IgD-negative memory B cell (primary cell): ENCODE results near the gene WDR64. TPM values are rescaled to one million over a fixed set of nuclear protein-coding genes. Genes with fewer than 3 reads are reported as not detected.
A peak's percentile ranks its signal among the peaks of the same experiment; 100 is the strongest.

Experiments
- H3K27ac Mint-ChIP-seq, 3 donors: one replicate each; pipeline ENCODE4 v1.8.0; 2020 to 2022; ENCODE audit warnings: mild to moderate bottlenecking in 3 of 3, mixed read lengths in 3 of 3, moderate library complexity in 1 of 3
- H3K27me3 Mint-ChIP-seq: one replicate; pipeline ENCODE4 v1.8.0; 2021; ENCODE audit warnings: mixed read lengths
- H3K36me3 Mint-ChIP-seq: one replicate; pipeline ENCODE4 v1.8.0; 2020; ENCODE audit warnings: mild to moderate bottlenecking, mixed read lengths
- H3K4me1 Mint-ChIP-seq, 3 donors: one replicate each; pipeline ENCODE4 v1.8.0; 2020 to 2022; ENCODE audit warnings: mixed read lengths in 3 of 3, mild to moderate bottlenecking in 1 of 3
- H3K4me3 Mint-ChIP-seq, 4 donors: one replicate each; pipeline ENCODE4 v1.8.0; 2020 to 2022; ENCODE audit warnings: mild to moderate bottlenecking in 4 of 4, mixed read lengths in 4 of 4, moderate library complexity in 3 of 4
- H3K9me3 Mint-ChIP-seq, 3 donors: one replicate each; pipeline ENCODE4 v1.8.0; 2020 to 2021; ENCODE audit warnings: mixed read lengths in 3 of 3, mild to moderate bottlenecking in 1 of 3
- polyA plus RNA-seq: library from polyadenylated mRNA; unstranded; fragments of 300-500 nt; fragmentation: Illumina TruSeq; gene quantifications from one replicate; pipeline ENCODE4 v1.2.3, GENCODE V29; 2021

The WDR64 gene
- polyA plus RNA-seq, 1 donor from 2014 or later, result 0.90 TPM

DNA sequence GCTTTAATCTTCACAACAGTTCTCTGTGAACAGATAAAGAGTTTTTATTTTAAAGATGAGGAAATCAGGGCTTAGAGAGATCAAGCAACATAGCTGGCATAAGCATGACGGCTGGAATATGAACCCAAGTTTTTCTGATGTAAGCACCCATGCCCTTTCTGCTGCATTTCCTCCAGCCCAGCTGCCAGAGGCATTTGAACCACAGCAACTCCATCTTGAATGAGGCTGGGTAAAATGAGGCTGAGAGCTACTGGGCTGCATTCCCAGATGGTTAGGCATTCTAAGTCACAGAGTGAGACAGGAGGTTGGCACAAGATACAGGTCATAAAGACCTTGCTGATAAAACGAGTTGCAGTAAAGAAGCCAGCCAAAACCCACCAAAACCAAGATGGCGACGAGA lies 90.0 kb downstream of the WDR64 start:
- H3K4me1 Mint-ChIP-seq, result no peaks in the 10 kb centered on the region
- no peak overlapping the region for H3K4me3 Mint-ChIP-seq
- no peaks in the 10 kb centered on the region for H3K9me3 Mint-ChIP-seq
- H3K36me3 Mint-ChIP-seq, result no peaks in the 10 kb centered on the region
- H3K27me3 Mint-ChIP-seq, result peaks cover 3% of the 10 kb centered on the region
- H3K27ac Mint-ChIP-seq, result no peak overlapping the region

DNA sequence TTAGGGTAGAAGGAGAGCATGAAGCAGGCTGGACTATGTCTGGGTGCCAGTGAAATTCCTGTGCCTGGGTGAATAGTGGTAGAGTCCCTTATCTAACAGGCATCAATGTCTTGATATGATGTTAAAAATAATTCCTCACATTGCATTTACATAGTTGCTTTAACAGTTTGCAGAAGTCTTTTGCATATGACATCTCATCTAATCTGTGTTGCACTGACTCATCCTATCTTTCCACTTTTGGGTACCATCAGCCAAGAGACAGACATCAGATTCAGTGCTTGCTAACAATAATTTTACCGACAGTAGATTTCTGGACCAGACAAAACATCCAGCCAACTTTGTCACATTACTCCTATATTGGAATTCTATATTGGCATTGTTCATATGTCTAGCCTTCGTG lies 92.5 kb downstream of the WDR64 start:
- Mint-ChIP-seq H3K36me3 (no peaks in the 10 kb centered on the region), H3K27me3 (no peaks in the 10 kb centered on the region), H3K9me3 (no peaks in the 10 kb centered on the region), H3K27ac (no peak overlapping the region), H3K4me3 (no peak overlapping the region), H3K4me1 (no peaks in the 10 kb centered on the region)

DNA sequence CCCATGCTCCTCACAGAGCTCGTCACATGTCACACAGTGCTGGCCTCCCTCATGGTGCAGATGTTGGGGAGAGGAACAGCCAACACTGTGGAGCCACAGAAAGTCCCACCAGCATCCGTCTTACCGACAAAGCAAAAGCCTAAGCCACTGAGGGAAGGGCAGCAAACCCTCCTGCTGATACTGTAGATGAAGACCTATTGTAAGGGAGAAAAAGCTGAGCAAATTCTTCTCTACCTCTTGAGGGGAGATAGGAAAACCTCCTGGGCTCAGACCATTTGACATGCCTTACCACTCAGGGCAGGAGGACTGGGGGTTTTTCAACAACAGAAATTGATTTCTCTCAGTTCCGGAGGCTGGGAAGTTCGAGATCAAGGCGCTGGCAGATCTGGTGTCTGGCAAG lies 95.9 kb downstream of the WDR64 start:
- Mint-ChIP-seq H3K27ac (no peak overlapping the region), H3K27me3 (no peaks in the 10 kb centered on the region), H3K9me3 (no peaks in the 10 kb centered on the region), H3K36me3 (no peaks in the 10 kb centered on the region), H3K4me1 (no peaks in the 10 kb centered on the region), H3K4me3 (no peak overlapping the region)

DNA sequence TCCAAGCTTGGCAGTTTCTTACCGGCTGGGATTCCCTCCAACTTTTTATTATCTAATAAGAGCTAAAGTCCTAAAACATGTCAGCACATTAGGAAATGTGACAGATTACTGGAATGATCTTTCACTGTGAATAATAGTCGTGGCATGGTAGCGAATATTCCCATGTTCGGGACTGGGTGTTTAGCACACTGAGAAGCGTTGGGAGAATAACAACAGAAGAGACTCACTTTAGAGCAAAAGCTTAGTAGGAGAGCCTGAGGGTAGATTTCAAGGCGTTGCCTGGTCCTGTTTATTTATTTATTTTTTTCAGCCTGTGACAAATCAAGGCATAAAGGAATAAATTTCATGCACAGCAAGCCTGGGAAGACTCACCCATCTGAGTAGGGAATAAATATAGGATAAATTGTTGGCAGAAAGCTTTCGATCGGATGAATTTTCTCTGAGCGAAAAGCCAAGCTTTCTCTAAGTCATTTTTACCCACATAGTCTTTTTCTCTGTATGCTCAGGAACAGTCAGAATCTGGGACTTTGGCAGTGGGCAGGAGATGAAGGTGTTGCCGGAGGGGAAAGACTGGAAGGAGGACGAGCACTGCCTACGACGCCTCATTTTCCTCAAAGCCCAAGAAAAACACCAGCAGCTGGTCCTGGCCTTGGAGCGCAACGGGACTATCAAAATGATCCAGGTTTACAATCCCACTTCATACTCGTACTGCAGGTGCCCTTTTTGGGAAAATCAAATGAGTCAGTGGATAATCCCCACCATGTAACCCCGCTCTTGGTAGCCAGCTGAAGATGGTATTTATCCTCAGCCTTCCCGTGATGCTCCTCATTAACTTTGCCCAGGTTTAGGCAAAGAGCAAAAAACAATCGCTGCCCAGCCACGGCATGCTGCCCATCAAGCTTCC lies 97.2 kb downstream of the WDR64 start:
- Mint-ChIP-seq H3K4me3 (no peak overlapping the region), H3K27ac (no peak overlapping the region), H3K9me3 (no peaks in the 10 kb centered on the region), H3K27me3 (no peaks in the 10 kb centered on the region), H3K4me1 (no peaks in the 10 kb centered on the region), H3K36me3 (no peaks in the 10 kb centered on the region)

DNA sequence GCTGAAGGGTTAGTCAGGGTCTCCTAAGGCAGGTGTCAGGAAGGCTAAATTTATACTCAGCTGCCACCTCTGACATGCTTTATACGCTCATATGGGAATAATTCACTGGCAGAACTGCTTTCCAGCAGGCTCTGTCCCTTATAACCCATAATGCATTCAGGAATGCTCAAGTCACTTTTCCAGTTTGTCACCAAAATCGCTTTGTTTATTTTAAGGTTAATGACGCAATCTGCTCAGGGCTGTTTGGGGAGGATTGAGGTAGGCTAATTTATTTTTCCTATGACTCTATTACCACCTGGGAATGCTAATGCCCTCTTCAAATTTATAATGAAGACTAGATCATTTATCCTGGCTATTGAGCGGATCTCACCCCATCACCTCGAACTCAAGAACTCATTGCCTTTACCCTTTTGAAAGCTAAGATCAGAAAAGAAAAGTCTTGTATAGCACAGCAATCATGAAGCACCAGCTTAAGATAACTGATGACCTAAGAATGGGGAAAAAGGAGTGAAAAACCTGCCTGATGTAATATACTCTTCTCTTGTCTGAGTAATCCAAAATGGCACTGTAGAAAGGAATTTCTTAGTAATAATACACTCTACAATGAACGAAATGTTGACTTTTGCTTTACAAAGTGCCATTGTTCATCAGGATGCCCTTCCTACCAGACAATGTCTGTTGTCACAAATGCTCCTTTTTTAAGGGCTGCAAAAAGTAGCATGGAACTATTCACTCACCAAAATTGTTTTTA lies 98.0 kb downstream of the WDR64 start:
- Mint-ChIP-seq H3K27ac (no peak overlapping the region), H3K9me3 (no peaks in the 10 kb centered on the region), H3K4me1 (no peaks in the 10 kb centered on the region), H3K36me3 (no peaks in the 10 kb centered on the region), H3K27me3 (peaks cover 2% of the 10 kb centered on the region), H3K4me3 (no peak overlapping the region)

DNA sequence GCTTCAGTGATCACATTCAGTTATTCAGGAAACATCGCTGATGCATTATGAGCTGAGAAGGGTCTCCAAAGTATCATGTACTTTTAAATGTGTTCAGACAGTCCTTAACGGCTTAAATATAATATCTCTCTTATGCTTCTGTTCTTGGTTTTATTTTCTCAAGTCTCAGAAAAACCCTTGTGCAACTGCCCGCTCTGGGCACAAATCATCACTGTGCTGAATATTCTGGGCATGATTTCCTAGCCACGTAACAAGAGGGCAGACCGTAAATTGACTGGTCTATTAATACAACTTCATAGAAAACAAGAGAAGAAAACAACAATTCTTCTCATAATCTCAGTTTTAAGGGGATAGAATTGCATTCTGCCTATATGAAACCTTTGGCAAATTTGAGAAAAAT lies 99.4 kb downstream of the WDR64 start:
- Mint-ChIP-seq H3K27ac (no peak overlapping the region), H3K36me3 (peaks cover 2% of the 10 kb centered on the region), H3K9me3 (no peaks in the 10 kb centered on the region), H3K4me1 (no peaks in the 10 kb centered on the region), H3K4me3 (no peak overlapping the region), H3K27me3 (peaks cover 2% of the 10 kb centered on the region)

DNA sequence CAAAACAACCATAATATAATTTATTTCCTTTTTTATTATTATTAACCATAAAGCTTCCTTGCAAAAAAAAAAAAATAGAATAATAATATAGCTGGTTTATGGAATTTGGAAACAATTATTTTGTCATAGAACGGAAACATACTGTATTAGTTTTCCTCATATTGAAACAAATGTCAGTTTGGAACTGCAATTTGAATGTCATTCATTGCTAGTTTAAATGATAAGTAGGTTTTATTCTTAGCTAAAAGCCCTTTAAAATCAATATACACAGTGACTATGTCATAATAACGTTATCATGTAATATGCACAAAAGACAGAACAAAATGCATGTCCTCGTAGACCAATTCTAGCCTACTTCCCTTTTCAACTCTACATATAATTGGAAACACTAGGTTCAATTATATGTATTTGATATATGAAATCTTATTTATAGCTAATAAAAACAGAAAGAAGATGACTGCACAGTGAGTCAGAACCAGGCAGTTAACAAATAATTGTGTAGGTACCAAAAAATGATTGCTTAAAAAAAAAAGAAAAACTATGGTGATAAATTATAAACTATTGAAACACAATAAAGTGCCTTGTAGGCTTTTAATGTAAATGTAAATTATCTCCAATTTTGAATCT lies 110.7 kb downstream of the WDR64 start:
- H3K27me3 Mint-ChIP-seq, result peaks cover 1% of the 10 kb centered on the region
- peaks cover 0 to 2% (median 0%) of the 10 kb centered on the region in 3 donors for H3K4me1 Mint-ChIP-seq
- no peak overlapping the region for H3K27ac Mint-ChIP-seq
- H3K36me3 Mint-ChIP-seq, result no peaks in the 10 kb centered on the region
- H3K4me3 Mint-ChIP-seq, result no peak overlapping the region
- H3K9me3 Mint-ChIP-seq, result no peaks in the 10 kb centered on the region

DNA sequence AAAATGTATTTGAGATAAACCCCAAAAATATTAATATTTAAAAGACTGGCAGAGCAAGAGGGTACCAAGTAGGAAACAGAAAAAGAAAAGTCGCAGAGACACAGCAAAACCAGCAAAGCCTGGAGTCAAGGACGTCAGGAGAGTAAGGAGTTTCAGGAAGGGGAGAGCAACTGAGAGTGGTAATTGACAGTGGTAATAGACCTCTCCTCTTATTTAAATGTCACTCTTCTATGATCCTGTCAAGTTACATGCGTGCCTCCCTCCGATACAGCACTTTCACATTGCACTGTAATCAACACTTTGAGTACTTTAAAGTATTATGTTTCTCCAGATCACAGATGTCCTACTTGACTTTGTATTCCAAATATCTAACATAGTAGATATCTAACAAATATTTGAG lies 113.3 kb downstream of the WDR64 start:
- Mint-ChIP-seq H3K27ac (no peak overlapping the region), H3K36me3 (no peaks in the 10 kb centered on the region), H3K9me3 (no peaks in the 10 kb centered on the region), H3K4me1 (peaks cover 0 to 4% (median 2%) of the 10 kb centered on the region in 3 donors), H3K27me3 (peaks cover 2% of the 10 kb centered on the region), H3K4me3 (no peak overlapping the region)

DNA sequence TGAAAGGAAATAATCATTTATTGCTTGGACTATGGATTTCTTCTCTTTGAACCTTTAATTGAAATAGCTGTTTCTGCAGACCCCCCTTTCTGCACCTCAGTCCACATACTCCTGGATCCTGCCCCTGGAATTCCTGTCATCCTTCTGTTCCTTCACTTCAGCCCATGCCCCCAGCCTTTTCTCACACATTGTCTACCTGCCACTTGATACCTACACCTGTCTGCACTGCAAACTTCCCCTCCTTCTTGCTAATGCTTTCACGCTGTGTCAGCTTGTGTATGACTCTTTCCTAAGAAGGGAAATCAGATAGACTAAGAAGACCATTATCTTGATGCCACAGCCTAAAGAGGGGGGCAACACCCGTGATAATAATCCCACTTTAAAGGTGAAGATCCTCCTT lies 115.7 kb downstream of the WDR64 start:
- Mint-ChIP-seq H3K9me3 (no peaks in the 10 kb centered on the region), H3K36me3 (no peaks in the 10 kb centered on the region), H3K27me3 (peaks cover 2% of the 10 kb centered on the region), H3K4me3 (no peak overlapping the region), H3K27ac (no peak overlapping the region), H3K4me1 (peaks cover 0 to 4% (median 2%) of the 10 kb centered on the region in 3 donors)

DNA sequence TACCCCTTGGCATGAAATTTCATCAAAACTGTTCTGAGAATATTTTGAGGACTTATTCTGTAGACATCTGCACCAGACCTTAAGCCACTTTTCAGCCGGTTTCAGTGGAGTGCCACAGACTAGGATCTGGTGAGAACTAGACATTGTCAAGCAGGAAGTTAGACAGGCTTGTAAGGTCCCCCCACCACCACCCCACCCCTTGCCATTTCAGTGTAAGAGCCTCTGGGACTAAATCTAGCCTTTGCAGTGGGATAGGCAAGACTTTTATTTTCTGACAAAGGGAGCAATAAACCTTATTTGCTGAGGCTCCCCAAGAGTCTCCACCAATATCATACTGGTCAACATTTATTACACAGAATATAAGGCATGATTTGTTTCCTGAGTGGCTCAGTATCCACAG lies 118.0 kb downstream of the WDR64 start:
- Mint-ChIP-seq H3K27me3 (peaks cover 2% of the 10 kb centered on the region), H3K4me3 (no peak overlapping the region), H3K27ac (no peak overlapping the region), H3K4me1 (peaks cover 0 to 3% (median 2%) of the 10 kb centered on the region in 3 donors), H3K9me3 (no peaks in the 10 kb centered on the region), H3K36me3 (no peaks in the 10 kb centered on the region)

DNA sequence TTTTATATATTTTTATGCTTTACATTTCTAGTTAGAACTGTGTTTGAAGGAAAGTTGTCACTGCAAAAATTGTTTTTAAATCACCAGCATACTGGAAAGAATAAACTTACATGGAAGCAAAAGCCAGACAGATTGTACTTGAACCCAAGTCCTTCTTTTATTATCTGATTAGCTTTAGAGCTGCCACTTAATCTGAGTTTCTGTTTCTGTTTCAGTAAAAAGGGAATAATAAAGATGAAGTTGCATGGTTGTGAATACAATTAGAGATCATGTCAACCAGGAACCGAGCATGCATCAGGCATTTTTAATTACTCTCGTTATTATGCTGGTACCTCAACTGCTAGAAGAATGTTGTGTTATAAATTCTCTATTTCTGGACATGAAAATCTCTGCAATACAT lies 119.0 kb downstream of the WDR64 start:
- H3K36me3 Mint-ChIP-seq, result no peaks in the 10 kb centered on the region
- H3K4me3 Mint-ChIP-seq, result no peak overlapping the region
- no peaks in the 10 kb centered on the region for H3K9me3 Mint-ChIP-seq
- peaks cover 2% of the 10 kb centered on the region for H3K27me3 Mint-ChIP-seq
- H3K4me1 Mint-ChIP-seq, result peaks cover 0 to 3% (median 2%) of the 10 kb centered on the region in 3 donors
- no peak overlapping the region for H3K27ac Mint-ChIP-seq

DNA sequence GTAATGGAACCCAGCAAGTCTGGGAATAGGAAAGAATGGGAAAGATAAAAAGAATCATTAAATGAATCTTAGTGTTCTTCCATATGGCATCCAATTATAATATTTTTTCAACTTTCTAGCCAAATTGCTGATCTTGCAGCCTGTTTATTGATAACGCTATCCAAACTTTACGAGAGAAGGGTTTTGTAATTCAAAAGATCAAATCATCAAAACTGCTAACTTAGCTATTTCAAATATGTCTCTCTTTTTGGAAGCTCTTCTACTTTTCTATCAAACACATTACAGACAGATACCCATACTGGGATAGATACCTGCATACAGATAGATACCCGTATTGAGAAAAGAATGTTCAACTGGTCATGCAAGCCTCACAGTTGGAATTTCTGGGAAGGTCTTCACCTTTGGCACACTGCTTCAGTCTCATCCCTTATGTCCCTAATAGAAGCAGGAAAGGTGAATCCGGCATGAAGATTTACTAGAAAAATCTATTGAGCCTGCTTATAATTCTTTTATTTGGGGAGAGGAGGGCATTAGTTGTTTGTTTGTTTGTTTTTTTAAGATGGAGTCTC lies 120.9 kb downstream of the WDR64 start:
- Mint-ChIP-seq H3K9me3 (no peaks in the 10 kb centered on the region), H3K36me3 (no peaks in the 10 kb centered on the region), H3K27me3 (no peaks in the 10 kb centered on the region), H3K4me3 (no peak overlapping the region), H3K4me1 (peaks cover 0 to 3% (median 2%) of the 10 kb centered on the region in 3 donors), H3K27ac (no peak overlapping the region)

DNA sequence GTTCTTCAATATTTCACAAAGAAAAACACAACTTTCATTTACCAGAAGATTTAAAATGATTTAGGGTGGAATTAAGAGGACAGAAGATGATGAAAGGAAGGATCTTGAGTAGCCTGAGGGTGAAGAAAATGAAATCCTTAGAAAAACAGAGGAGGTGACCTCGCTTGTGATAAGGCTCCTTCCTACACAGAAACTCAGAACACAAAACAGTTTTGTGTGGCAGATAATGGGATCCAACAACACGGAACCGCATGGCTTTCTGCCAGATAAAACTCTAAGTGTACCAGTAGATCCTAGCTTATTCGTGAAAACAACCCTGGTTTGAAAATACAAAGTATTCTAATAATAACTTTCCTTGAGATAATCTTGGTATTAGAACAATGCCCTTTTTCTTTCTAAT lies 121.9 kb downstream of the WDR64 start:
- H3K4me3 Mint-ChIP-seq, result no peak overlapping the region
- no peaks in the 10 kb centered on the region for H3K36me3 Mint-ChIP-seq
- H3K9me3 Mint-ChIP-seq, result no peaks in the 10 kb centered on the region
- no peaks in the 10 kb centered on the region for H3K27me3 Mint-ChIP-seq
- peaks cover 0 to 3% (median 2%) of the 10 kb centered on the region in 3 donors for H3K4me1 Mint-ChIP-seq
- no peak overlapping the region for H3K27ac Mint-ChIP-seq

DNA sequence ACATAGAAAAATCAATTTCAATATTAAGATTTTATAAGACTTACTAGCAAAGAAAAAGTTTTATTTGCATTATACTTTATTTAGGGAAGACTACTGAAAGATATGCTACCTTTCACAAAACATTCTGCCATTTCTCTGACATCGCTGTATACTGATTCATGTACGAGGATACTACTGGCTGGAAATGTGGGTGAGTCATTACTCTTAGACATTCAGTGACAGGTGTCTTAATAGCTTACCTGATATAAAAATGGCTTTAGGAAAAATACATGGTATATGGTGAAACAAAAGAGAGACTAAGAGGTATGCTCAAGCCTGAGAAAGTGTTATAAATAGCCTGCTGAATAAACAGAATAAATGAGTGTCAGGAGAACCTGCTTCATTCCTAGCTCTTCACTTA lies 122.9 kb downstream of the WDR64 start:
- H3K36me3 Mint-ChIP-seq, result peaks cover 4% of the 10 kb centered on the region
- H3K4me1 Mint-ChIP-seq, result peaks cover 0 to 1% (median 0%) of the 10 kb centered on the region in 3 donors
- H3K27ac Mint-ChIP-seq, result peak overlapping the region in 1 of 3 donors; percentile 50
- H3K4me3 Mint-ChIP-seq, result no peak overlapping the region
- H3K9me3 Mint-ChIP-seq, result no peaks in the 10 kb centered on the region
- H3K27me3 Mint-ChIP-seq, result no peaks in the 10 kb centered on the region

DNA sequence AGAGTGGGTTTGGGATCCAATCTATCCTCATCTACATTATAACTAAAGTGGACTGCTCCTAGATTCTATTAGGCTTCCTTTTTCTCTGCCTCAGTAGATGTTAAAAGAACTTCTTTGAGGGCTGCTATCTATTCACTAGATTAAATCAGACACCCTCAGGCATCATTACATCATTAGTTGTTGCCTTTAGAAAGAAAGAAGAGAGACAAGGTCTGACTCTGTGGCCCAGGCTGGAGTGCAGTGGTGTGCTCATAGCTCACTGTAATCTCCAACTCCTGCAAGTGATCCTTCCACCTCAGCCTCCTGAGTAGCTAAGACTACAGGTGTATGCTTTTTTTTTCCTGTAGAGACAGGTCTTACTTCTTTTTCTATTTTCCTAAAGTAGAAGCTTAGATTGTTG lies 124.8 kb downstream of the WDR64 start:
- no peak overlapping the region for H3K4me3 Mint-ChIP-seq
- no peaks in the 10 kb centered on the region for H3K4me1 Mint-ChIP-seq
- H3K36me3 Mint-ChIP-seq, result peaks cover 4% of the 10 kb centered on the region
- H3K9me3 Mint-ChIP-seq, result no peaks in the 10 kb centered on the region
- no peak overlapping the region for H3K27ac Mint-ChIP-seq
- peaks cover 2% of the 10 kb centered on the region for H3K27me3 Mint-ChIP-seq
